Activated CD4-positive, alpha-beta T cell treated with anti-CD3 and anti-CD28 coated beads, Interleukin-10, Interleukin-2, amounts not matched to agents 100 ng/mL and 50 ng/mL, durations not matched to agents 16 hours and 8 hours (primary cell): Measurements from ENCODE around the gene LGALS9B.
"Not testable (repeated sequence)": the region's sequence is repeated elsewhere in the genome, so short reads cannot be mapped to it uniquely, and the experiment has no call there.

Experiments used
- DNase-seq: peaks from one replicate; pipeline ENCODE4 v3.0.0-alpha.2; 2020

Gene LGALS9B

GRCh38 chr17:20401306-20402022, 65.9 kb downstream of the LGALS9B start:
- DNase-seq, result not testable (repeated sequence)

DNA sequence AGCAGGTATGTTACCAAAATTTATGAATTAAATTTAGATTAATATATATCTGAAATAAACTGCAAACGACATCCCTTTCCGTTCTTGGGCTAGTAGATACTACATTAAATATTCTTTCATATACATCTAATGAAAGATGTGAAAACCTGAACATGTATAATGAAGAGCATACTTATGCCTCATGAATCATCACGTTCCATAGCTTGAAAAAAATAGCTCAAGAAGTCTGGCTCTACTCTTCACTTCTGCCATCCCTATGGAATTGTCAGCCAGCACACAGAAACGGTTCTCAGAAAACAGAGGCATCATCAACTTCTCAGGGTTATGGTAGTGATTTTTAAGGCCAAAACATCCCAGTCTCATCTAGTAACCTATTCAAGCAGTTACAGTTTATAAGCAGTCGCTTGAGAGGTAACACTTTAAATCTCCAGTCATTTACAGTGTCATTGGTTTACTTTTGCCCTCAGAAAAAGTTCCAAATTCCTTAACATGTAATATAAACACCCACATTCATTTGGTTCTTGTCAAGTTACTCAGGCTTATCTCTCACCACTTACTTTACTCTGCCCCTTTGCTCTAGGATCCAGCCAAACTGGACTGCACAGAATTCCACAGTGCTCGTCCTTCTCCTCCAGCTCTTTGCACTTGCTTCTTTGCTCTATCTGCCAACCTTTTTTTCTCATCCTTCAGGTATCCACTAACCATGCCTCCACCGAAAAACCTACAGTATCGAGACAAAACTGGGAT, 66.6 kb downstream of the LGALS9B start:
- not testable (repeated sequence) for DNase-seq
